Activated CD4-positive, alpha-beta T cell treated with anti-CD3 and anti-CD28 coated beads, Interleukin-2, amount 10 ng/mL, durations not matched to agents 7 days and 5 days (primary cell): Measurements from ENCODE around the gene SCAPER. TPM values are rescaled to one million over a fixed set of nuclear protein-coding genes. Genes with fewer than 3 reads are reported as not detected.
"Not testable (repeated sequence)": the region's sequence is repeated elsewhere in the genome, so short reads cannot be mapped to it uniquely, and the experiment has no call there.

ENCODE experiments used
- CTCF ChIA-PET: fragments of 350-600 bp; sonication (Branson Sonifier 250); formaldehyde crosslinking; loops from one replicate; lab custom pipeline; 2021; ENCODE audit warnings: antibody characterized with exemption; lab: Charles Lee
- POLR2A ChIA-PET: fragments of 350-600 bp; sonication (Branson Sonifier 250); formaldehyde crosslinking; loops from one replicate; lab custom pipeline; 2021; ENCODE audit warnings: antibody characterized with exemption; lab: Charles Lee
- DNase-seq: peaks from one replicate; pipeline ENCODE4 v3.0.0-alpha.2; 2020
- H3K27ac Mint-ChIP-seq: one replicate; pipeline ENCODE4 v1.8.0; 2021; ENCODE audit warnings: mild to moderate bottlenecking, moderate library complexity, mixed read lengths
- H3K27me3 Mint-ChIP-seq: one replicate; pipeline ENCODE4 v1.8.0; 2021; ENCODE audit warnings: mixed read lengths
- H3K36me3 Mint-ChIP-seq: one replicate; pipeline ENCODE4 v1.8.0; 2021; ENCODE audit warnings: low read depth, mixed read lengths
- H3K4me1 Mint-ChIP-seq: one replicate; pipeline ENCODE4 v1.8.0; 2021; ENCODE audit warnings: mixed read lengths
- H3K4me3 Mint-ChIP-seq: one replicate; pipeline ENCODE4 v1.8.0; 2021; ENCODE audit warnings: mild to moderate bottlenecking, moderate library complexity, mixed read lengths
- H3K9me3 Mint-ChIP-seq: one replicate; pipeline ENCODE4 v1.8.0; 2021; ENCODE audit warnings: mixed read lengths
- microRNA-seq: library from miRNA; unstranded; fragments of <30 nt; microRNA quantifications from one replicate; pipeline ENCODE4 v1.2.0, GENCODE V29; 2021; ENCODE audit warnings: borderline microRNAs expressed, borderline replicate concordance
- total RNA-seq, 2 experiments: library from RNA; stranded (reverse); gene quantifications; one replicate each; pipeline ENCODE4 v1.2.3, GENCODE V29; 2021

SCAPER gene
- total RNA-seq, 2 experiments from 2014 or later, result 28.1 to 28.6 TPM

- H3K4me3 Mint-ChIP-seq, result no peak overlapping the region
- no peak for DNase-seq
- no peaks in the 10 kb centered on the region for H3K9me3 Mint-ChIP-seq
- peaks cover 4% of the 10 kb centered on the region for H3K36me3 Mint-ChIP-seq
- peaks cover under 1% of the 10 kb centered on the region for H3K4me1 Mint-ChIP-seq
- POLR2A ChIA-PET, result no interaction called here
- no peaks in the 10 kb centered on the region for H3K27me3 Mint-ChIP-seq
- H3K27ac Mint-ChIP-seq, result no peak overlapping the region
- CTCF ChIA-PET, result interaction anchor here (1.3 kb wide), 1 partner anchor 221 kb away, joined by 5 read pairs; no protein-coding TSS in a partner anchor
Observed at GRCh38 chr15:76298986-76299385, 606.2 kb downstream of the SCAPER start.

DNA sequence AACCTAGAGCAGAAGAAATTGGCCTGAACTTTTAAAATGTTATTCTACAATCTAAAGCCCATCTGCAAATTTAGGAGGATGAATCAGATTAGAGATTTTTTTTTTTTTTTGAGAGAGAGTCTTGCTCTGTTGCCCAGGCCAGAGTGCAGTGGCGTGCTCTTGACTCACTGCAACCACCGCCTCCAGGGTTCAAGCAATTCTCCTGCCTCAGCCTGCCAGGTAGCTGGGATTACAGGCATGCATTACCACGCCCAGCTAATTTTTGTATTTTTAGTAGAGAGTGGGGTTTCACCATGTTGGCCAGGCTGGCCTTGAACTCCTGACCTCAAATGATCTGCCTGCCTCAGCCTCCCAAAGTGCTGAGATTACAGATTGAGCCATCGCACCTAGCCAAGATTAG lies 607.2 kb downstream of the SCAPER start:
- CTCF ChIA-PET, result interaction anchor here (1.3 kb wide), 1 partner anchor 220 kb away, joined by 5 read pairs; no protein-coding TSS in a partner anchor
- H3K36me3 Mint-ChIP-seq, H3K4me3 Mint-ChIP-seq, POLR2A ChIA-PET, H3K27me3 Mint-ChIP-seq, H3K27ac Mint-ChIP-seq, H3K9me3 Mint-ChIP-seq, DNase-seq, H3K4me1 Mint-ChIP-seq: not testable (repeated sequence)

Small RNAs within 50 kb of the gene (microRNA-seq; reads per million reads assigned to microRNA genes)
- not detected for gene MIR3713

Other genes with a start within 250 kb of the SCAPER start
- gene RCN2, start 26.4 kb upstream of the SCAPER start, total RNA-seq, result 10 to 100 TPM; 23.2 to 26.8 TPM
- 100 to 1,000 TPM; 135 to 176 TPM for gene PSTPIP1, start 89.8 kb upstream of the SCAPER start, total RNA-seq
- gene TSPAN3, start 165.8 kb upstream of the SCAPER start, total RNA-seq, result 10 to 100 TPM; 14.5 to 16.7 TPM